ENCODE data around the gene LINGO1.

GRCh38 chr15:77627581-77627980 is 5.1 kb downstream of the LINGO1 start:
- TF ChIP-seq POLR2A (conservative IDR thresholded peaks at IDR 0.05) (no peak), ZNF184 (CRISPR knock-in tag; IDR thresholded peaks at IDR 0.05) (no peak), MAFK (IDR thresholded peaks at IDR 0.05; ENCODE audit: low read length) (no peak), ZNF639 (CRISPR knock-in tag; conservative IDR thresholded peaks at IDR 0.05 in 1 of 2, IDR thresholded peaks at IDR 0.05 in 1 of 2) (no peak), NBN (IDR thresholded peaks at IDR 0.05; ENCODE audit: low read depth) (no peak), CTCF (IDR thresholded peaks at IDR 0.05 in 2 of 3, conservative IDR thresholded peaks at IDR 0.05 in 1 of 3; ENCODE audit: insufficient read depth in 2 of 3, low read depth in 1 of 3, low read length in 3 of 3) (no peak), PPARD (CRISPR knock-in tag; IDR thresholded peaks at IDR 0.05) (no peak), SIN3A (IDR thresholded peaks at IDR 0.05; ENCODE audit: borderline replicate concordance in 2 of 2, control insufficient read depth in 1 of 2, low read depth in 2 of 2, low read length in 2 of 2) (no peak), ZNF140 (CRISPR knock-in tag; IDR thresholded peaks at IDR 0.05) (no peak)
